GM12864 (cell line): ENCODE results near the gene CPNE9.
A peak's percentile ranks its signal among the peaks of the same experiment; 100 is the strongest.

Experiments
- DNase-seq: peaks from one replicate; pipeline ENCODE4 v3.0.0-alpha.2; 2011; ENCODE audit warnings: low read depth
- H3K4me3 ChIP-seq: 2 replicates; pipeline ENCODE4 v1.5.1; 2011; ENCODE audit warnings: mild to moderate bottlenecking, low read depth, low read length, control low read depth
- TF ChIP-seq, protein P1 (sequence below): IDR thresholded peaks from 2 replicates; pipeline ENCODE4 v1.5.1; 2011; ENCODE audit warnings: low read depth, mild to moderate bottlenecking, moderate library complexity, low read length, control low read depth, inconsistent platforms; ENCODE audit errors: missing control alignments

Gene CPNE9

DNA sequence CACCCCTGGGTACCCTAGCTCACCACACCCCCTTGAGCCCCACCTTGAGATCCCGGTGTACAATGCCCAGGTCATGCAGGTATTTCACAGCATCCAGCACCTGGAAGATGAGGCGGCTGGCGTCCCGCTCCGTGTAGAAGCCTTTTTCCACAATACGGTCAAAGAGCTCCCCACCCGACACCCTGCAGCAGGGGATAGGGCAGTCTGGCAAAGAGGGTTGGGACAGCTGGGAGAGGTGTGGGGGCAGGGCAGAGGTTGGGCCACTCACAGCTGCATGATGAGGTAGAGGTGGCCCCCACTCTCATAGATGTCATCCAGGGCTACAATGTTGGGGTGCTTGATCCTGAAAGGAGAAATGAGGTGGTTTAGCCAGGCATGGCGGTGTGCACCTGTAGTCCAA is 59.2 kb downstream of the CPNE9 start:
- no peak overlapping the region for H3K4me3 ChIP-seq
- DNase-seq = no peak
- TF ChIP-seq, protein P1, sequence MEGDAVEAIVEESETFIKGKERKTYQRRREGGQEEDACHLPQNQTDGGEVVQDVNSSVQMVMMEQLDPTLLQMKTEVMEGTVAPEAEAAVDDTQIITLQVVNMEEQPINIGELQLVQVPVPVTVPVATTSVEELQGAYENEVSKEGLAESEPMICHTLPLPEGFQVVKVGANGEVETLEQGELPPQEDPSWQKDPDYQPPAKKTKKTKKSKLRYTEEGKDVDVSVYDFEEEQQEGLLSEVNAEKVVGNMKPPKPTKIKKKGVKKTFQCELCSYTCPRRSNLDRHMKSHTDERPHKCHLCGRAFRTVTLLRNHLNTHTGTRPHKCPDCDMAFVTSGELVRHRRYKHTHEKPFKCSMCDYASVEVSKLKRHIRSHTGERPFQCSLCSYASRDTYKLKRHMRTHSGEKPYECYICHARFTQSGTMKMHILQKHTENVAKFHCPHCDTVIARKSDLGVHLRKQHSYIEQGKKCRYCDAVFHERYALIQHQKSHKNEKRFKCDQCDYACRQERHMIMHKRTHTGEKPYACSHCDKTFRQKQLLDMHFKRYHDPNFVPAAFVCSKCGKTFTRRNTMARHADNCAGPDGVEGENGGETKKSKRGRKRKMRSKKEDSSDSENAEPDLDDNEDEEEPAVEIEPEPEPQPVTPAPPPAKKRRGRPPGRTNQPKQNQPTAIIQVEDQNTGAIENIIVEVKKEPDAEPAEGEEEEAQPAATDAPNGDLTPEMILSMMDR = no peak

DNA sequence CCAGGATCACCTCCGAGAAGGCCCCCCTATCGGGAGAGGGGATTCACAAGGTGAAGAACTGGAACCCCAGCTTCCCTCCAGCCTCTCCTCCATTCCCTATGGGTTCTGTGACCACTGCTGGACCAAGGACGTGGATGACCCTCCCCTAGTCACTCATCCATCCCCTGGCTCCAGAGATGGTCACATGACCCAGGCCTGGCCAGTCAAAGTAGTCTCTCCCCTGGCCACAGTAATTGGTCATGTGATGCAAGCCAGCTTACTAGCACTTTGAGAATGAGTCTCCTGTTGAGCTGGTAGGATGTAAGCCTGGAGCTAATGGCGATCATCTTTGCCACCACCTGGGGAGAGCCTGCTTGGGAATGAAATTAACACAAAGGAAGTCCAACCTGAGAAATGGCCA is 62.2 kb downstream of the CPNE9 start:
- no peak overlapping the region for H3K4me3 ChIP-seq
- TF ChIP-seq, protein P1 = no peak

DNA sequence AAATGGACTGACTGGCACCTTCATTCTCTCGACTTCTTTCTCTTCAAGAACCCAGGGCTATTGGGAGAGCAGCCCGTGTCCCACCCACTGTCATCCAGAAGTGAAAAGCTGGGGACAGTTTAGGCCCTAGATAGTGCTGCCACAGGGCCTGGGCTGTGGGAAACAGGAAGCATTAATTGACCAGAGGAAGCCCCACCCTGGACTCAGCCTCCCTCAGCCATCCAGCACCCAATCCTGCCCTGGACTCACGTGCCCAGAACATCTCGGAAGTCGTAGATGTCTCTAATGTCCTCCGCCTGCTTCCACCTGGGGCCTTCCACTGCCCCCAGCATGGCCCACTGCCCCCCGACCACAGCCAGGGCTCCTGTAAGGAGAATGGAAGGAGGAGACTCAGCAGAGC is 63.8 kb downstream of the CPNE9 start:
- TF ChIP-seq, protein P1 = no peak
- DNase-seq = no peak
- H3K4me3 ChIP-seq = no peak overlapping the region

More for the DNA sequence above, 62.2 kb downstream of the CPNE9 start:
- no peak for DNase-seq

DNA sequence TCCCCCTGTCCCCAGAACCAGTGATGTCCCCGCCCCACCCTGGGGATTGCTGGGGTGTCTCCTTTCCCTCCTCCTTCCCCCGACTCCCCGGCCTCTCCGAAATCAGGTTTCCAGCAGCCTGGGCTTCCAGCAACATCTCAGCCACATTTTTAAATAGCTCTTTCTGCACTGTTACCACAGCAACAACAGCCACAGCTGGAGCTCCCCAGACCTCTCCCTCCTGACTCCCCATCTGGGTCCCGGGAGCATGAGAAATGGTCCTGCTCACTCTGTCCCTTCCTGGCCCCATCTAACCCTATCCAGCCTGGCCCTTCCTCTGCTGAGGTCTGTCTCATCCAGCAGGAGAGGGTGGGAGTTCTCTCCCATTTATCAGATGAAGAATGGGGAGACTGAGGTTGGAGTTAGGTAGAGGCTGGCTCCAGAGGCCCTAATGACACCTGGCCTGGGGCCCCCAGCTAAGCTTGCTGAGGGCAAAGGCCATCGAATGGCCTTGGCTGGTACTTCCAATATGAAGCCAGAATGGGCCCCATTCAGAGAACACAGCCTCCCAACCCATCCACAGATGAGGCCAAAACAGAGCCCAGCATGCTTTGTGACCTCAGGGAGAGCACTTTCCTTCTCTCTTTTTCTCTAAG is 64.6 kb downstream of the CPNE9 start:
- TF ChIP-seq, protein P1 = no peak
- H3K4me3 ChIP-seq = no peak overlapping the region
- no peak for DNase-seq

GRCh38 chr3:9769012-9769411 is 65.4 kb downstream of the CPNE9 start:
- no peak for DNase-seq
- H3K4me3 ChIP-seq = peak overlapping the region; percentile 41
- TF ChIP-seq, protein P1 = no peak

DNA sequence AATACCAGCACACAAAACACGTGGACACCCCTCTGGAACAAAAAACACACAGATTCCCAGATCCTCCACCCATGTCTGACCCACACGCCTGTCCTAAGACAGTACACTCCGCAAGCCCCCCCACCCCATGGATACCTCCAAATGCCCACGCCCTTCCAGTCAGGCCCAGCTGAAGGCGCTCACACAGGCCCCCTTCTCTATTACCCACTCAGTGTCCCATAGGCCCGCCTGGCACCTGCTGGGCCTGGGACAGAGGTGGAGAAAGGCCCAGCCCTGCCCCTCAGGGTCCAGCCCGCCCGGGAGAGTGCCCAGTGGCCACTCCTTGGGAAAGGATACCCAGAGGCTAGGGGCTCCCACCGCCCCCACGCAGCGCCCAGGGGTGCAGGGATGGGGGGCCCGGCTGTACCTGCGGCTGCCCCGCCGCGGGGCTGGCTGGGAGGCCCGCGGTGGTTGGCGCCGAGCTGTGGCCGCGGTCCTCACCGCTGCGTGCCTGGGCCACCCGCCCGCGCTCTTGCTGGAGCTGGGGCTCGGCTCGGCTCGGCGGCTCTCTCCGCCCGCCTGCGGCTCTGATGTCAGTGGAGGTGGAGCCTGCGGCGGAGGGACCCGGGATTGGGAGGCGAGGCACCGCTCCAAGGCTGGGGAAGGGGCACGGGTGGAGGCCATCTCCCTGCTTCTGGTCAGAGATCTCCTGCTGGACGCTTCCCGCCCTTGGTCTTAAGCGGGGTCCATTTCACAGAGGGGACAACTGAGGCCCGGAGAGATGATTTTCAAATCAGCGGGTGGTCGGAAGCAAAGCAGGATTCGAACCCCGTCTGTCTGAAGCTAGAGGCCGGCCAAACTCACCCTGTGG is 66.0 kb downstream of the CPNE9 start, which contains the start of gene CAMK1:
CAMK1 (minus strand) TSS at position 522 of the 850 bp plus-strand sequence. CDS start 2,198 bp downstream, outside the sequence.
- no peak for DNase-seq
- H3K4me3 ChIP-seq = peak within 1 kb of the TSS; percentile 41
- TF ChIP-seq, protein P1 = no peak
